ENCODE measurements around the gene IL17C.
A peak's percentile ranks its signal among the peaks of the same experiment; 100 is the strongest.

The IL17C gene

GRCh38 chr16:88632587-88632930 is 5.8 kb upstream of the IL17C start:
- H3K4me2 ChIP-seq (ENCODE audit: low read length) = no peak overlapping the region
- H3K36me3 ChIP-seq (ENCODE audit: control insufficient read depth, low read length) = peaks cover 49% of the 10 kb centered on the region
- H3F3A ChIP-seq (ENCODE audit: control insufficient read depth, insufficient read depth) = peaks cover 7% of the 10 kb centered on the region

GRCh38 chr16:88633684-88634140 is 4.7 kb upstream of the IL17C start:
- H3K4me3 ChIP-seq (ENCODE audit: low read length) = peak overlapping the region; percentile 71
- peaks cover 10% of the 10 kb centered on the region for H3F3A ChIP-seq (ENCODE audit: control insufficient read depth, insufficient read depth)
- peak overlapping the region; percentile 66 for H3K27ac ChIP-seq (ENCODE audit: low read depth, low read length)

More at GRCh38 chr16:88632587-88632930, 5.8 kb upstream of the IL17C start:
- TF ChIP-seq EZH2phosphoT487 (IDR thresholded peaks at IDR 0.05; ENCODE audit: borderline replicate concordance, low read length) = no peak
- TF ChIP-seq, protein P1, sequence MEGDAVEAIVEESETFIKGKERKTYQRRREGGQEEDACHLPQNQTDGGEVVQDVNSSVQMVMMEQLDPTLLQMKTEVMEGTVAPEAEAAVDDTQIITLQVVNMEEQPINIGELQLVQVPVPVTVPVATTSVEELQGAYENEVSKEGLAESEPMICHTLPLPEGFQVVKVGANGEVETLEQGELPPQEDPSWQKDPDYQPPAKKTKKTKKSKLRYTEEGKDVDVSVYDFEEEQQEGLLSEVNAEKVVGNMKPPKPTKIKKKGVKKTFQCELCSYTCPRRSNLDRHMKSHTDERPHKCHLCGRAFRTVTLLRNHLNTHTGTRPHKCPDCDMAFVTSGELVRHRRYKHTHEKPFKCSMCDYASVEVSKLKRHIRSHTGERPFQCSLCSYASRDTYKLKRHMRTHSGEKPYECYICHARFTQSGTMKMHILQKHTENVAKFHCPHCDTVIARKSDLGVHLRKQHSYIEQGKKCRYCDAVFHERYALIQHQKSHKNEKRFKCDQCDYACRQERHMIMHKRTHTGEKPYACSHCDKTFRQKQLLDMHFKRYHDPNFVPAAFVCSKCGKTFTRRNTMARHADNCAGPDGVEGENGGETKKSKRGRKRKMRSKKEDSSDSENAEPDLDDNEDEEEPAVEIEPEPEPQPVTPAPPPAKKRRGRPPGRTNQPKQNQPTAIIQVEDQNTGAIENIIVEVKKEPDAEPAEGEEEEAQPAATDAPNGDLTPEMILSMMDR (IDR thresholded peaks at IDR 0.05; ENCODE audit: low read depth, low read length, poor library complexity, severe bottlenecking) = no peak
- Histone ChIP-seq H3K4me1 (ENCODE audit: control insufficient read depth, low read length) (peaks cover 50% of the 10 kb centered on the region), H3K4me3 (ENCODE audit: low read length) (no peak overlapping the region), H3K27ac (ENCODE audit: low read depth, low read length) (no peak overlapping the region), H3K9me3 (ENCODE audit: control insufficient read depth, insufficient read depth, low read length) (no peaks in the 10 kb centered on the region), H3K27me3 (ENCODE audit: control insufficient read depth, low read length) (no peaks in the 10 kb centered on the region; the same call in 1 of the 2 replicates), H4K20me1 (ENCODE audit: control insufficient read depth, insufficient read depth, low read depth, low read length) (no peaks in the 10 kb centered on the region), H3K9me2 (replicated peaks; ENCODE audit: control insufficient read depth, low read length) (no peaks in the 10 kb centered on the region), H3K79me2 (ENCODE audit: control insufficient read depth, low read length) (no peaks in the 10 kb centered on the region)

GRCh38 chr16:88634141-88634993 is 4.0 kb upstream of the IL17C start:
- H3K79me2 ChIP-seq (ENCODE audit: control insufficient read depth, low read length) = no peaks in the 10 kb centered on the region
- TF ChIP-seq EZH2phosphoT487 (IDR thresholded peaks at IDR 0.05; ENCODE audit: borderline replicate concordance, low read length) = no peak
- TF ChIP-seq, protein P1 (IDR thresholded peaks at IDR 0.05; ENCODE audit: low read depth, low read length, poor library complexity, severe bottlenecking) = no peak
- H3K4me3 ChIP-seq (ENCODE audit: low read length) = peak overlapping the region; percentile 71
- H3F3A ChIP-seq (ENCODE audit: control insufficient read depth, insufficient read depth) = peaks cover 10% of the 10 kb centered on the region
- H3K4me1 ChIP-seq (ENCODE audit: control insufficient read depth, low read length) = peaks cover 68% of the 10 kb centered on the region
- peak overlapping the region; percentile 76 for H3K4me2 ChIP-seq (ENCODE audit: low read length)
- peaks cover 37% of the 10 kb centered on the region for H3K36me3 ChIP-seq (ENCODE audit: control insufficient read depth, low read length)
- H3K9me2 ChIP-seq (replicated peaks; ENCODE audit: control insufficient read depth, low read length) = no peaks in the 10 kb centered on the region
- H3K9me3 ChIP-seq (ENCODE audit: control insufficient read depth, insufficient read depth, low read length) = 0 out of 2 replicates have a peak, but pooled peaks cover 3% of the 10 kb centered on the region
- peak overlapping the region; percentile 66 for H3K27ac ChIP-seq (ENCODE audit: low read depth, low read length)
- peaks cover 17% of the 10 kb centered on the region for H3K27me3 ChIP-seq (ENCODE audit: control insufficient read depth, low read length)
- H4K20me1 ChIP-seq (ENCODE audit: control insufficient read depth, insufficient read depth, low read depth, low read length) = no peaks in the 10 kb centered on the region

More at GRCh38 chr16:88633684-88634140, 4.7 kb upstream of the IL17C start:
- peak overlapping the region; percentile 76 for H3K4me2 ChIP-seq (ENCODE audit: low read length)
- H3K27me3 ChIP-seq (ENCODE audit: control insufficient read depth, low read length) = peaks cover 11% of the 10 kb centered on the region
- no peaks in the 10 kb centered on the region for H4K20me1 ChIP-seq (ENCODE audit: control insufficient read depth, insufficient read depth, low read depth, low read length)
- TF ChIP-seq, protein P1 (IDR thresholded peaks at IDR 0.05; ENCODE audit: low read depth, low read length, poor library complexity, severe bottlenecking) = peak; percentile 65
- no peak for TF ChIP-seq EZH2phosphoT487 (IDR thresholded peaks at IDR 0.05; ENCODE audit: borderline replicate concordance, low read length)
- H3K4me1 ChIP-seq (ENCODE audit: control insufficient read depth, low read length) = peaks cover 61% of the 10 kb centered on the region
- peaks cover 39% of the 10 kb centered on the region for H3K36me3 ChIP-seq (ENCODE audit: control insufficient read depth, low read length)
- no peaks in the 10 kb centered on the region for H3K9me2 ChIP-seq (replicated peaks; ENCODE audit: control insufficient read depth, low read length)
- no peaks in the 10 kb centered on the region for H3K79me2 ChIP-seq (ENCODE audit: control insufficient read depth, low read length)
- 0 out of 2 replicates have a peak, but pooled peaks cover 2% of the 10 kb centered on the region for H3K9me3 ChIP-seq (ENCODE audit: control insufficient read depth, insufficient read depth, low read length)

Data from DOHH2 (cell line).